Right forelimb (tissue), 1 donor: ENCODE measurements around the gene ZC3H7B.

Experiments used
- DNase-seq: peaks from one replicate; pipeline ENCODE4 v3.0.0-alpha.2; 2018

Gene ZC3H7B

GRCh38 chr22:41333806-41334205 lies 32.5 kb downstream of the ZC3H7B start:
- DNase-seq = no peak

GRCh38 chr22:41334215-41334614 lies 32.9 kb downstream of the ZC3H7B start:
- DNase-seq = no peak

GRCh38 chr22:41334951-41335635 lies 33.8 kb downstream of the ZC3H7B start:
- DNase-seq = no peak

GRCh38 chr22:41338614-41339212 lies 37.4 kb downstream of the ZC3H7B start:
- no peak for DNase-seq

GRCh38 chr22:41339823-41340222 lies 38.5 kb downstream of the ZC3H7B start:
- DNase-seq = no peak

DNA sequence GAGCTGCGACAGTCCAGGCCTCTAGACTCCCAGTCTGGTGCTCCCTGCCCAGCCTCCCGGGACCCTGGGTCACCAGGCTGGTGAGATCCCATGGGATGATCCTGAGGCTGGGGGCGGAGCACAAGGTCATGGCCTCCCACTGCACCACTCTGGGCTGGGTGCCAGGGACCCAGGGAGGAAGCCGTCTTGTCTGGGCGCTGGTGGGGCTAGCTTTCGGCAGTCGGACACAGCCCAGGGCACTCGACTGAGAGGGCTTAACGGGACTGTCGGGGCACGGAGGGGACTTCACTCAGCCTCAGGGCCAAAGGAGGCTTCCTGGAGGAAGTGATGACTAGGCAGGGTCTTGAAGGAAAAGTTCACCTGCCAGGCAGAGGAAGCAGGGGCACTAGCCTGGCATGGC lies 39.0 kb downstream of the ZC3H7B start:
- DNase-seq = no peak

- DNase-seq = no peak
Observed at GRCh38 chr22:41341012-41341411, 39.7 kb downstream of the ZC3H7B start.

DNA sequence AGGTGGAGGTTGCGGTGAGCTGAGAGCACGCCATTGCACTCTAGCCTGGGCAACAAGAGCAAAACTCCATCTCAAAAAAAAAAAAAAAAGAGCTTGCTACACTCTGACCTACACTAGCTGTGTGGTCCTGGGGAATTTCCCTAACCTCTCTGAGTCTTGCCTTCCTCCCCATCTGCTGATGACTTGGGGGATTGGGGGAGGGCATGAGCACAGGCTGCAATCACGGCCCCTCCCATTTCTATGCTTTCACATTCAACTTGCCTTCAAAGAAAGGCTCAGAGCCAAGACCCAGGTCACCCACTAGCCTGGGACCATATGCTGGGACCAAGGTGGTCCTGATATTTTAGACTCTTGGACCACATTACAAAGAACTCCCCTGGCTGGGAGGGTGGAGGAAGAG lies 40.7 kb downstream of the ZC3H7B start:
- DNase-seq = no peak

- no peak for DNase-seq
Observed at GRCh38 chr22:41343300-41343699, 42.0 kb downstream of the ZC3H7B start.

- DNase-seq = no peak
Observed at GRCh38 chr22:41343717-41344116, 42.4 kb downstream of the ZC3H7B start.

DNA sequence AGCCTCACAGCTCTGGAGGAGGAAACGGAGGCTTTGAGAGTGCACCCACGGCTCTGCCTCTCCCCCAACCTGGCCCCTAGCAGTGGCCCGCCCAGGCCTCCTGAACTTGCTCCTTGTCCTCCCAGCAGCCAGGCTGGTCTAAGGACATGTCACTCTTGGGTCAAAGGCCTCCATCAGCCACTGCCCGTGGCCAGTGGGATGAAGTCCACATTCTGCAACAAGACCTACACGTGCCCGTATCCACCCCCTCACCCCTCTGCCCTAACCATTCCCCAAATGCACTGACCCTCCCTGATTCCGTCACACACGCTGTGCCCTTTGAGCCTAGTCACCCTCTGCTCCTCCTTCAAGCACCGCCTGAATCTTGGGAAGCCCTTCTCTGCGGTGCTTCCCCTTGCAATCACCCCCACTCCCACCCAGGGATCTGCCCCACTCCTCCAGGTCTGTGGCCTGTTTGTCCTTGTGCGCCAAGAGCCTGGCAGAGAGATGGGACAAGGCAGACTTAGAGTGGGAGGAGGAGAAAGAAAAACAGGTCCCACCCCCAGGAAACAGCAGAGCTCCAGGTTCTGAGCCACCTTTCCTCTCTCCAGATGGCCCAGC lies 43.0 kb downstream of the ZC3H7B start:
- no peak for DNase-seq

GRCh38 chr22:41345807-41346335 lies 44.5 kb downstream of the ZC3H7B start:
- DNase-seq = no peak

- no peak for DNase-seq
Observed at GRCh38 chr22:41347066-41347859, 45.9 kb downstream of the ZC3H7B start.

DNA sequence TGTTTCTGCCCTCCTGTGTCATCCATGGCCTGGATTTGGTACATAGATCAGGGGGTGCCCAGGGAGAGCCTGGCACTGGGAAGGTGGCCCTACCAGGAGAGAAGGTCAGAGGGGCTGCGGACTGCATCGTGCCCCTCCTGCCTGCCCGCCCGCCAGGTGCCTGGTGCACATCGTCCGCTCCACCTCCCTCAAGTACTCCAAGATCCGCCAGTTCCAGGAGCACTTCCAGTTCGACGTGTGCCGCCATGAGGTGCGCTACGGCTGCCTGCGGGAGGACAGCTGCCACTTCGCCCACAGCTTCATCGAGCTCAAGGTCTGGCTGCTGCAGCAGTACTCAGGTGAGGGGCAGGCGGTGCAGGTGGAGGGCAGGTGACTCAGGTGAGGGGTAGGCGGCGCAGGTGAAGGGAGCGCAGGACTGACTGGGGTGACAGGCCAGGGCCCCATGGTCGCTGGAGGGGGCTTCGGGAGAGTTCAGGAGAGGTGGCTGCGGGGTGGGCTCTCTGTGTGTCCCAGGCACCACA lies 47.7 kb downstream of the ZC3H7B start:
- DNase-seq = no peak

- DNase-seq = no peak
Observed at GRCh38 chr22:41350087-41350486, 48.8 kb downstream of the ZC3H7B start.

- no peak for DNase-seq
Observed at GRCh38 chr22:41351011-41351410, 49.7 kb downstream of the ZC3H7B start.

DNA sequence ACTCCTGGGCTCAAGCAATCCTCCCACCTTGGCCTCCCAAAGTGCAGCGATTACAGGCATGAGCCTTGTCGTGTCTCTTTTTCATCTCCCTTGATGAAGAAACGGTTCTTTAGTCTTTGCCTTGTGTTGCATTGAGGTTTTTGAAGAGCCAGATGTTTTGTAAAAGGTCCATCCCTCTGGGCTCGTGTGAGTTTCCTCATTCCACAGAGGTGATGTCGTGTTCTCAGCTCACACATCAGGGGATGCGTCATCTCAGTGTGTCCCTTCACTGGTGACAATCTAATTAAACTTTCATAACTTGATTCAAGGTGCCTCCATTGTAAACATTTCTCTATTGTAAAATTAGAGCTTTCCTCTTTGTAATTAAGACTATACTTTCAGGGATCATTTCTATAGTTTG lies 50.7 kb downstream of the ZC3H7B start:
- DNase-seq = no peak

- no peak for DNase-seq
Observed at GRCh38 chr22:41353862-41354575, 52.7 kb downstream of the ZC3H7B start.

- no peak for DNase-seq
Observed at GRCh38 chr22:41354979-41355378, 53.7 kb downstream of the ZC3H7B start.

GRCh38 chr22:41355895-41356294 lies 54.6 kb downstream of the ZC3H7B start:
- DNase-seq = no peak

- no peak for DNase-seq
Observed at GRCh38 chr22:41356430-41357028, 55.2 kb downstream of the ZC3H7B start.

DNA sequence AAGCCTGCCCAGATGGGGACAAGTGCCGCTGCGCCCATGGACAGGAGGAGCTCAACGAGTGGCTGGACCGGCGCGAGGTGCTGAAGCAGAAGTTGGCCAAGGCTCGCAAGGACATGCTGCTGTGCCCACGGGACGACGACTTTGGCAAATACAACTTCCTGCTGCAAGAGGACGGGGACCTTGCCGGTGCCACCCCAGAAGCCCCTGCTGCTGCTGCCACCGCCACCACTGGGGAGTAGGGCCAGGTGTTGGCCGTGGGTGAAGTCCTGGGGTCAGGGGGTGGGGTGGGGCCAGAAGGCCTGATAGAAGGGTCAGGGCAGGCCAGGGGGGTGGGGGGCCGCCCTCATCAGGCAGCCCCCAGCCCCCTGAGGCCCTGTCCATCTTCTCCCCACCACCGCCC lies 55.9 kb downstream of the ZC3H7B start:
- DNase-seq = no peak
